ENCODE data around the gene HRCT1. TPM values are rescaled to one million over a fixed set of nuclear protein-coding genes. Genes with fewer than 3 reads are reported as not detected.

The HRCT1 gene
- polyA plus RNA-seq, 1 donor from 2014 or later, result not detected

DNA sequence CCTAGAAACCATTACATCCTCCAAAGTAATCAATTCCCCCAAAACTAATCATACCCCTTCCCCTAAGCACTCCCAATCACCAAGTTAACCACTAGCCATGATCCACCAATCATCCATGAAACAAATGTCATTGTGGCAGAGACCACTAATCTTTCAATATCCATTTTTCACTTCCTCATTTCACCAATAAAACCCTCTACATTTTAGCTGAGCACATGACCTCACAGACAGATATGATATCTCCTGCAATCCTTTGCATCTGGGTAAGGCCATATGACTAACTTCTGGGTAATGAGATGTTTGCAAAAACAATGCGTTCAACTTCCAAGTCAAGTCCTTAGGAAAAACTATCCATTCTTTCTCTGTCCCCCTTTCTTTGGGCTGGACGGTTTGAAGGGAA is 31.2 kb downstream of the HRCT1 start:
- Histone ChIP-seq H3K9ac (ENCODE audit: low read length) (no peak overlapping the region), H2AFZ (ENCODE audit: low read depth, low read length) (no peak overlapping the region), H3K36me3 (ENCODE audit: insufficient read depth, low read length) (no peaks in the 10 kb centered on the region), H3F3A (ENCODE audit: insufficient read depth, low read length, poor library complexity, severe bottlenecking) (no peaks in the 10 kb centered on the region), H3K4me2 (ENCODE audit: low read length) (no peak overlapping the region), H3K27me3 (ENCODE audit: insufficient read depth, low read depth, low read length) (no peaks in the 10 kb centered on the region), H3K79me2 (replicated peaks; ENCODE audit: insufficient read depth, low read length) (no peaks in the 10 kb centered on the region), H3K9me2 (ENCODE audit: insufficient read depth, low read length) (no peaks in the 10 kb centered on the region), H3K27ac (ENCODE audit: low read length) (no peak overlapping the region), H3K4me3 (ENCODE audit: low read length) (no peak overlapping the region), H4K20me1 (ENCODE audit: insufficient read depth) (no peaks in the 10 kb centered on the region), H3K9me3 (ENCODE audit: low read length) (no peaks in the 10 kb centered on the region)
- no peak for TF ChIP-seq TAF1 (IDR thresholded peaks at IDR 0.05; ENCODE audit: low read depth)
- no peak for TF ChIP-seq CTCF (IDR thresholded peaks at IDR 0.05; ENCODE audit: poor library complexity, severe bottlenecking)
- TF ChIP-seq SMC3 (conservative IDR thresholded peaks at IDR 0.05; ENCODE audit: poor library complexity), result no peak
- TF ChIP-seq REST (IDR thresholded peaks at IDR 0.05; ENCODE audit: borderline replicate concordance), result no peak
- no peak for TF ChIP-seq POLR2AphosphoS5 (IDR thresholded peaks at IDR 0.05)
- no peak for TF ChIP-seq EZH2 (IDR thresholded peaks at IDR 0.05; ENCODE audit: borderline replicate concordance, insufficient read depth, low read length, poor library complexity, severe bottlenecking)
- TF ChIP-seq MXI1 (conservative IDR thresholded peaks at IDR 0.05; ENCODE audit: poor library complexity, severe bottlenecking), result no peak
- no peak for TF ChIP-seq RAD21 (conservative IDR thresholded peaks at IDR 0.05)
- no peak for TF ChIP-seq EP300 (conservative IDR thresholded peaks at IDR 0.05; ENCODE audit: poor library complexity, severe bottlenecking)

- Histone ChIP-seq H4K20me1 (ENCODE audit: insufficient read depth) (no peaks in the 10 kb centered on the region), H3F3A (ENCODE audit: insufficient read depth, low read length, poor library complexity, severe bottlenecking) (no peaks in the 10 kb centered on the region), H2AFZ (ENCODE audit: low read depth, low read length) (no peak overlapping the region), H3K4me2 (ENCODE audit: low read length) (no peak overlapping the region), H3K9ac (ENCODE audit: low read length) (no peak overlapping the region), H3K9me2 (ENCODE audit: insufficient read depth, low read length) (no peaks in the 10 kb centered on the region), H3K27me3 (ENCODE audit: insufficient read depth, low read depth, low read length) (no peaks in the 10 kb centered on the region), H3K9me3 (ENCODE audit: low read length) (no peaks in the 10 kb centered on the region), H3K4me3 (ENCODE audit: low read length) (no peak overlapping the region), H3K36me3 (ENCODE audit: insufficient read depth, low read length) (no peaks in the 10 kb centered on the region), H3K27ac (ENCODE audit: low read length) (no peak overlapping the region), H3K79me2 (replicated peaks; ENCODE audit: insufficient read depth, low read length) (no peaks in the 10 kb centered on the region)
- TF ChIP-seq POLR2AphosphoS5 (IDR thresholded peaks at IDR 0.05) (no peak), REST (IDR thresholded peaks at IDR 0.05; ENCODE audit: borderline replicate concordance) (no peak), RAD21 (conservative IDR thresholded peaks at IDR 0.05) (no peak), EZH2 (IDR thresholded peaks at IDR 0.05; ENCODE audit: borderline replicate concordance, insufficient read depth, low read length, poor library complexity, severe bottlenecking) (no peak), MXI1 (conservative IDR thresholded peaks at IDR 0.05; ENCODE audit: poor library complexity, severe bottlenecking) (no peak), SMC3 (conservative IDR thresholded peaks at IDR 0.05; ENCODE audit: poor library complexity) (no peak), TAF1 (IDR thresholded peaks at IDR 0.05; ENCODE audit: low read depth) (no peak)
Measured at GRCh38 chr9:35938474-35939356, 32.7 kb downstream of the HRCT1 start.
